GM19025 (cell line): Measurements from ENCODE around the gene IGSF21.

Experiments
- ATAC-seq: cut with Tn5 transposase; IDR thresholded peaks from one replicate; pipeline ENCODE4 v1.9.1; 2021; ENCODE audit warnings: mild to moderate bottlenecking, low read depth, moderate library complexity; ENCODE audit not compliant: unreplicated experiment

IGSF21 gene

GRCh38 chr1:18093646-18094045 is 14.0 kb upstream of the IGSF21 start:
- no peak for ATAC-seq

- no peak for ATAC-seq
Measured at GRCh38 chr1:18094096-18094495, 13.5 kb upstream of the IGSF21 start.

- ATAC-seq = no peak
Measured at GRCh38 chr1:18097206-18097605, 10.4 kb upstream of the IGSF21 start.

- no peak for ATAC-seq
Measured at GRCh38 chr1:18099026-18099425, 8.6 kb upstream of the IGSF21 start.

GRCh38 chr1:18100060-18100459 is 7.5 kb upstream of the IGSF21 start:
- ATAC-seq = no peak

GRCh38 chr1:18100491-18101063 is 7.0 kb upstream of the IGSF21 start:
- ATAC-seq = no peak

- ATAC-seq = no peak
Measured at GRCh38 chr1:18101508-18101907, 6.1 kb upstream of the IGSF21 start.

GRCh38 chr1:18103788-18104421 is 3.7 kb upstream of the IGSF21 start:
- no peak for ATAC-seq

GRCh38 chr1:18104546-18105100 is 3.0 kb upstream of the IGSF21 start:
- no peak for ATAC-seq

- ATAC-seq = no peak
Measured at GRCh38 chr1:18105196-18105595, 2.4 kb upstream of the IGSF21 start.

- ATAC-seq = no peak
Measured at GRCh38 chr1:18108299-18109057, 880 bp downstream of the IGSF21 start.

- ATAC-seq = no peak
Measured at GRCh38 chr1:18109058-18109755, 1.6 kb downstream of the IGSF21 start.

GRCh38 chr1:18109756-18110597 is 2.4 kb downstream of the IGSF21 start:
- no peak for ATAC-seq

GRCh38 chr1:18110598-18110939 is 3.0 kb downstream of the IGSF21 start:
- no peak for ATAC-seq

GRCh38 chr1:18110968-18111367 is 3.4 kb downstream of the IGSF21 start:
- no peak for ATAC-seq

- ATAC-seq = no peak
Measured at GRCh38 chr1:18111605-18112297, 4.2 kb downstream of the IGSF21 start.

GRCh38 chr1:18112611-18113010 is 5.0 kb downstream of the IGSF21 start:
- ATAC-seq = no peak

GRCh38 chr1:18114726-18115410 is 7.3 kb downstream of the IGSF21 start:
- no peak for ATAC-seq

- ATAC-seq = no peak
Measured at GRCh38 chr1:18116777-18117176, 9.2 kb downstream of the IGSF21 start.
